Large intestine (tissue), 3 donors: ENCODE data around the gene ANKFY1. TPM values are rescaled to one million over a fixed set of nuclear protein-coding genes. Genes with fewer than 3 reads are reported as not detected.
A peak's percentile ranks its signal among the peaks of the same experiment; 100 is the strongest.
"Not testable (repeated sequence)": the region's sequence is repeated elsewhere in the genome, so short reads cannot be mapped to it uniquely, and the experiment has no call there.

Source experiments
- DNase-seq, 2 donors: peaks; one replicate each; pipeline versions ENCODE4 v3.0.0 to v3.0.0-alpha.2; 2013
- H3K27ac ChIP-seq: one replicate; pipeline ENCODE4 v1.5.1; 2013; ENCODE audit warnings: low read length
- H3K27me3 ChIP-seq: 2 replicates; pipeline ENCODE4 v1.6.1; 2013; ENCODE audit warnings: low read length; ENCODE audit not compliant: control insufficient read depth, insufficient read depth
- H3K36me3 ChIP-seq: 2 replicates; pipeline ENCODE4 v1.6.1; 2013; ENCODE audit warnings: low read length; ENCODE audit not compliant: control insufficient read depth, insufficient read depth
- H3K4me1 ChIP-seq: one replicate; pipeline ENCODE4 v1.6.1; 2013; ENCODE audit warnings: low read length; ENCODE audit not compliant: control insufficient read depth, insufficient read depth
- H3K4me3 ChIP-seq: one replicate; pipeline ENCODE4 v1.5.1; 2013; ENCODE audit warnings: low read length
- H3K9me3 ChIP-seq: one replicate; pipeline ENCODE4 v1.6.1; 2013; ENCODE audit warnings: mild to moderate bottlenecking, low read depth, low read length, moderate library complexity; ENCODE audit not compliant: control insufficient read depth
- WGBS: methylation state at CpG from one replicate; pipeline ENCODE4 v1.1.5; 2013; ENCODE audit warnings: low lambda C conversion rate; ENCODE audit not compliant: insufficient coverage; 5-methylcytosine and 5-hydroxymethylcytosine counted together
- polyA plus RNA-seq: library from polyadenylated mRNA; unstranded; fragments of 120-200 nt; gene quantifications from one replicate; pipeline ENCODE4 v1.2.1, GENCODE V29; 2013

ANKFY1 gene
- polyA plus RNA-seq, 1 donor = 38.7 TPM

DNA sequence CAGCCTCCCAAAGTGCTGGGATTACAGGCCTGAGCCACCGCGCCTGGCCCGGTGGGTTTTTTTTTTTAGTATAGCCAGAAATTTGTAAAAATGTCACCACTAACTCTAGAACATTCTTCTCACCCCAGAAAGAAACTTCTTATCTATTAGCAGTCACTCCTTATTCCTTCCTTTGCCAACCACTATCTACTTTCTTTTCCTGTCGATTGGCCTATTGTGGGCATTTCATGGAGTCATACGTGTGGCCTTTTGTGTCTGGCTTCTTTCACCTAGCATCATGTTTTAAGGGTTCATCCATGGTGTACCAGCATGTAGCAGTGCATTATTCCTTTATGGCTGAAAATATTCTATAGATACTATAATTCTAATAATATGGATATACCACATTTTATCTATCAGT is 117.1 kb downstream of the ANKFY1 start:
- no peak overlapping the region for H3K4me3 ChIP-seq
- no peaks in the 10 kb centered on the region for H3K27me3 ChIP-seq
- peaks cover 8% of the 10 kb centered on the region for H3K4me1 ChIP-seq
- DNase-seq = no peak
- WGBS = no CpG with 5 or more reads among the region's 5 CpGs
- H3K9me3 ChIP-seq = peaks cover 4% of the 10 kb centered on the region
- peaks cover 6% of the 10 kb centered on the region for H3K36me3 ChIP-seq
- H3K27ac ChIP-seq = no peak overlapping the region

DNA sequence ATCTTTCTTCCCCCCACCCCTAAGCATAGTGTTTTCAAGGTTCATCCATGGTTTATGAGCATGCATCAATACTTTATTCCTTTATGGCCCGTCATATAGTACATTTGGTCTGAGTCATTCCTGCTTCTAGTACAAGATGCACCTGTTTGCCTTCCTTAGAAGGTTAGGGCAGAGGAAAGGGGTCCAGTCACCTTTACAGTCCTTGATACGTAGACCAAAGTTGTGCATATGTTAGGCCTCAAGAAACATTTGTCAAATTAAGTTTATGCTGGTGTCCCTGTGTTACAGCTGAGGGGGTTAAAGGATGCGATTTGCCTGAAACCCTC is 119.4 kb downstream of the ANKFY1 start:
- Histone ChIP-seq H3K27ac (peak overlapping the region; percentile 100), H3K36me3 (no peaks in the 10 kb centered on the region), H3K4me1 (peaks cover 28% of the 10 kb centered on the region), H3K4me3 (peak overlapping the region; percentile 98), H3K27me3 (no peaks in the 10 kb centered on the region), H3K9me3 (peaks cover 4% of the 10 kb centered on the region)
- peak; percentile 74 to 91 for DNase-seq
- WGBS = no CpG with 5 or more reads among the region's 3 CpGs

DNA sequence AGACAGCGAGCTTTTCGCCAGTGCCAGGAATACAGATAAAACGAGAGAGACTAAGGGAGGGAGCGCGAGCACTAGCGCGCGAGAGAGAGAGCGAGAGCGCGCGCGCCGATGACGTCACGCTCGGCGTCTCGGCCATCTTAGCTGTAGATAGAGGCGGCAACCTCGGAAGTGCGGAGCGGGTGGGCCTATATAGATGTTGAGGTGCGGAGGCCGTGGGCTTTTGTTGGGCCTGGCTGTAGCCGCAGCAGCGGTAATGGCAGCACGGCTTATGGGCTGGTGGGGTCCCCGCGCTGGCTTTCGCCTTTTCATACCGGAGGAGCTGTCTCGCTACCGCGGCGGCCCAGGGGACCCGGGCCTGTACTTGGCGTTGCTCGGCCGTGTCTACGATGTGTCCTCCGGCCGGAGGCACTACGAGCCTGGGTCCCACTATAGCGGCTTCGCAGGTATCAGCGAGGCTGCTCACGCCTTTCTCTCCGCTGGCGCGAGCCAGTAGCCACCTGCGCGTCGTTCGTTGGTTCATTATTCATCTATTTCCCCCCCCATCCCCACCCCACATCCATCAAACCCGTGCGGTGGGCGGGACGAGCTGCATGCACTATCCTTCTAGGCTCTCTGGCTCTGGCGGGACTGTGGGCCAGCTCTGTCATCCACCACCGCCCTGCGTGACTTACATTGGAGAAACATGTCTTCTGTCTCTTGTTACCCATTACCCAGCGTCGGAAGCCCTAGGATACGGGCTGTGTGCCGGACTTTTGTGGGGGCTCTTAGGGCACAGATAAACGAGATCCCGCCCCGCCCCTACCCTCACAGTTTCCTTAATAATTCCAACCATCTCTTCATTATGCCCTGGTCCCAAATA is 120.0 kb downstream of the ANKFY1 start:
- H3K27ac ChIP-seq = peak overlapping the region; percentile 100
- peak overlapping the region; percentile 98 for H3K4me3 ChIP-seq
- no peaks in the 10 kb centered on the region for H3K36me3 ChIP-seq
- peaks cover 30% of the 10 kb centered on the region for H3K4me1 ChIP-seq
- WGBS = no CpG with 5 or more reads among the region's 69 CpGs
- no peaks in the 10 kb centered on the region for H3K27me3 ChIP-seq
- peaks cover 4% of the 10 kb centered on the region for H3K9me3 ChIP-seq
- peak; percentile 94 to 97 for DNase-seq

DNA sequence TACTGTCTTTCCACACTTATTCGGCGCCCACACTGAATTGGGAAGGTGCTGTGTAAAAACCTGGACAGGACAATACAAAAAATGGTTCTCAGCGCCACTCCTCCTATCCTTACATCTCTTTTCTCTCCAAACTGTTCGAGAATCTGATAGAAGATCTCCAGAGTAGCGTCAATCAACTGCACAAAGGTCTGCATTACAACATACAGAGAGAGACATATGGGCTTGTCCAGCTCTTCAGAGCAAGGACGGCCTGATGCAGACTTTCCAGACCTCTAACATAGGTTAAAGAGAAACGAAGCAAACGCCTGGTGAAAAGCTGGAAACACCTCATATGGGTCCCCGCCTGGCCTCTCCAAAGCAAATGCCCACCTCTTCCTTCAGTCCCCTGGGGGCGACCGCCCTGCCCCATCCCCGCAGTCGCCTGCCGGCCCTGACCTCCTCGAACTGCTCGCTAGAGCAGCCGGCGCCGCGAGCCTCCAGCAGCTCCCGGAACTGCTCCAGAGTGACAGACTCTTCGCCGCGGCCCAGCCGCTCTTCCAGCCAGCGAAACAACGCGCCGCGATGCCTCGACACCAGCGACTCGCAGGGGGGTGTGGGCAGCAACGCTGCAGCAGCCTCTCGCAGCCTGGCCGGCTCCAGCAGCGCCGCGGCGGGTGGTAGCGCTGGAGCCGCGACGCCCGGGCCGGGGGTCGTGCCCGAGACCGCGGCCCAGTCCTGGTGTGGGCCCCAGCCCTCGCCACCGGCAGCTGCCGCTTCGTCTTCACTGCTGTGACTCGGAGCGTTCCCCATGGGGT is 121.5 kb downstream of the ANKFY1 start:
- Histone ChIP-seq H3K9me3 (peaks cover 4% of the 10 kb centered on the region), H3K27ac (peak overlapping the region; percentile 100), H3K4me3 (peak overlapping the region; percentile 98), H3K36me3 (no peaks in the 10 kb centered on the region), H3K4me1 (peaks cover 44% of the 10 kb centered on the region), H3K27me3 (no peaks in the 10 kb centered on the region)
- WGBS = no CpG with 5 or more reads among the region's 56 CpGs
- peak in 1 of 2 donors; percentile 41 for DNase-seq

GRCh38 chr17:4140125-4140524 is 123.7 kb downstream of the ANKFY1 start:
- Histone ChIP-seq H3K27ac (peak overlapping the region; percentile 100), H3K4me3 (peak overlapping the region; percentile 98), H3K9me3 (peaks cover 4% of the 10 kb centered on the region), H3K4me1 (peaks cover 63% of the 10 kb centered on the region), H3K27me3 (no peaks in the 10 kb centered on the region), H3K36me3 (peaks cover 4% of the 10 kb centered on the region)
- 20% methylated on average over 1 of the region's 2 CpGs for WGBS
- DNase-seq = peak in 1 of 2 donors; percentile 80

DNA sequence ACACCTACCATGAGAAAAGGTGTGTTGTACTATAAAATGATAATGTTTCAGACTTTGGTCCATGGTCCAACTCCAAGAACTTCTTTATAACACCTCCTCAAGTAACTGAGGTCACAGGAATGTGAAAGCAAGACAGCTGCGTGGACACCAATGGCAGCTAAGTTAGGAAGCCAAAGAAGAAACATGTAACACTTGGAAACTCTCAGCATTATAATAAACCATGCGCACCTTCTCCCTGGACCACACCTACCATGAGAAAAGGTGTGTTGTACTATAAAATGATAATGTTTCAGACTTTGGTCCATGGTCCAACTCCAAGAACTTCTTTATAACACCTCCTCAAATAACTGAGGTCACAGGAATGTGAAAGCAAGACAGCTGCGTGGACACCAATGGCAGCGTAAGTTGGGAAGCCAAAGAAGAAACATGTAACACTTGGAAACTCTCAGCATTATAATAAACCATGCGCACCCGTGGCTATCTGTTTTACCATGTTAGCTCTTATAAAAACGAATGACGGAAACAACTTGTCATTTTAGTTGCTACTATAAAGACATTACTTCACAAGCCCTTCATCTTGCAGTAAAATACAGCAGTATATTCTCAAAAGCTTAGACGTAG is 124.8 kb downstream of the ANKFY1 start:
- 33% methylated on average over 3 of the region's 9 CpGs for WGBS
- not testable (repeated sequence) for H3K27me3 ChIP-seq, H3K4me3 ChIP-seq, H3K9me3 ChIP-seq, H3K36me3 ChIP-seq
- H3K4me1 ChIP-seq = peaks cover 67% of the 10 kb centered on the region
- DNase-seq = peak; percentile 83 to 94
- peak overlapping the region; percentile 100 for H3K27ac ChIP-seq

DNA sequence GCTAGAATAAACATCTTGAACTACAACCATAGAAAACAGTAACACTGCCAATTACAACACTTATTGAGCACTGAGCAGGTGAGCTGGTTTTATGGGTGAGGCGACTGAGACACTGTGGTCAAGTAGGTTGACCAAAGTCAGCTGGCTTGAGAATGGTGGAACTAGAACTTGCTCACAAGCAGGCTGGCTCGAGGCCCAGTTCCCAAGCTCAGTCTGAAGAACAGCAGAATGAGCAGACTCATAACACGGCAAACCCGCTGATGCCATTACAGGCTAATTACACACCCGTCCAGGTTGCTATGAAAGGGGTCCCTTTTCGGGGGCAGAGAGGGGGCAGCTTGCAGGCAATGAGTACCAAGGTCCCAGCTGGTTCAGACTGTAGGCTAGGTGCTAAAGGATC is 127.4 kb downstream of the ANKFY1 start:
- Histone ChIP-seq H3K4me3 (no peak overlapping the region), H3K27me3 (no peaks in the 10 kb centered on the region), H3K36me3 (peaks cover 9% of the 10 kb centered on the region), H3K4me1 (peaks cover 76% of the 10 kb centered on the region), H3K27ac (peak overlapping the region; percentile 100), H3K9me3 (no peaks in the 10 kb centered on the region)
- WGBS = no CpG with 5 or more reads among the region's 6 CpGs
- DNase-seq = peak in 1 of 2 donors; percentile 18

- H3K27me3 ChIP-seq = no peaks in the 10 kb centered on the region
- no peak overlapping the region for H3K4me3 ChIP-seq
- no peaks in the 10 kb centered on the region for H3K9me3 ChIP-seq
- 17% methylated on average over 1 of the region's 3 CpGs for WGBS
- H3K27ac ChIP-seq = peak overlapping the region; percentile 100
- peak in 1 of 2 donors; percentile 35 for DNase-seq
- peaks cover 15% of the 10 kb centered on the region for H3K36me3 ChIP-seq
- H3K4me1 ChIP-seq = peaks cover 67% of the 10 kb centered on the region
These were observed 128.3 kb downstream of the ANKFY1 start for GRCh38 chr17:4135489-4135888.

DNA sequence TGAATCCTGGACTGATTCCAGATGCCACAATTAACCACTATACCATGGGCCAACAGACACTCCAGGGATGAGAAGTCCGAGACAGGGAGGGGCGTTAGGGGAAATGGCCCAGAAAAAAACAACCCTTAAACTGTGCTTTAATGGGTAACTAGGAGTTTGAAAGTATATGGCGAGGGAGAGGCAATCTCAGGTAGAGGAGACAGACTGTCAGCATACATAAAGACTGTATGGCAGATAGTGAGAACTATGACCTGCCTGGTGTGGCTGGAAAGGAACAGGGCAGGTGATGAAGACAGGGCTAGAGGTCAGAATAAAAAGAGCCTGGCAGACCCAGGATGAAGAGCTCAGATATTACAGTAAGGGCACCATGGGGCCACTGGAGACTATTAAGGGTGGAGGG is 129.1 kb downstream of the ANKFY1 start:
- no peaks in the 10 kb centered on the region for H3K9me3 ChIP-seq
- H3K4me1 ChIP-seq = peaks cover 60% of the 10 kb centered on the region
- H3K4me3 ChIP-seq = no peak overlapping the region
- peaks cover 16% of the 10 kb centered on the region for H3K36me3 ChIP-seq
- no CpG with 5 or more reads among the region's 3 CpGs for WGBS
- peak overlapping the region; percentile 100 for H3K27ac ChIP-seq
- no peaks in the 10 kb centered on the region for H3K27me3 ChIP-seq
- peak; percentile 85 to 91 for DNase-seq

DNA sequence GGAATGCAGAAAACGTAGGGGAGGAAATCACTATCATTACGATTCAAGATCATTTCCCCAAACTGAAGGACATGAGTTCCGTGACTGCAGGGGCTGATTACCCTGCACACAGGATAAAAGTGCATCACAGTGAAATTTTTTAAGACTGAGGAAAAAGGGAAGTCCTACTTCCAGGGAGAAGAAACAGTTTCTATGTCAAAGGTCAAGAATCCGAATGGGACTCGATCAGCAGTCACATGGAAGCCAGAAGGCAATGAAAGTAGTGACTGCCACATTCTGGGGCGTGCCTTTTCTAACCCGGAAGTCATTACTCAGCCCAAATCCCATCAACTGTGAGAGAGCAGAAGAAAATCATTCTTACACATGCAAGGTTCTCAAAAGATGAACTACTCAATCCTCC is 133.1 kb downstream of the ANKFY1 start:
- H3K4me3 ChIP-seq = no peak overlapping the region
- H3K9me3 ChIP-seq = no peaks in the 10 kb centered on the region
- peaks cover 25% of the 10 kb centered on the region for H3K4me1 ChIP-seq
- H3K36me3 ChIP-seq = peaks cover 14% of the 10 kb centered on the region
- peak in 1 of 2 donors; percentile 58 for DNase-seq
- peak overlapping the region; percentile 72 for H3K27ac ChIP-seq
- no peaks in the 10 kb centered on the region for H3K27me3 ChIP-seq
- 100% methylated on average over 1 of the region's 7 CpGs for WGBS
